ENCODE results near the gene JARID2. TPM values are rescaled to one million over a fixed set of nuclear protein-coding genes. Genes with fewer than 3 reads are reported as not detected.

The JARID2 gene
- total and polyA plus RNA-seq, 2 of the 4 experiments (the other 2 are of a cell fraction), result 9.6 to 12.9 TPM

DNA sequence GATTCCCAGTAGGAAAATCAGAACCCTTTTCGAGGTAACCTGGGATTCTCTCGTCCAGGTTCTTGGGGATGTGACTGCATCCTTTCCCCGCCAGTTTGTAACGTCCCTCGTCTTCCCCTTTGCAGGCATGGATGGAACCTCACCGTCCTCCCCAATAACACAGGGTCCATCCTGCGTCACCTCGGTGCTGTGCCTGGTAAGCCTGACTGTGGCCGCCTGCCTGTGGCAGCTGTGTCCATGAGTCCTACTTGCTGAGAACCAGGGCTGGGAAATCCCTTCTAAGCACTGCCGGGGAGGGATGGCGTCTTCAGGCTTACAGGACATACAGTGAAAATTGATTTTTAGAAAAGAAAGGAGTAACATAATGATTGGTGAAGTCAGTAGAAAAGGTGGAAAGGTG lies 261.4 kb downstream of the JARID2 start:
- DNase-seq (no peak), ATAC-seq (ENCODE audit: low read depth) (no peak)
- no peak overlapping the region for H2BK20ac ChIP-seq (ENCODE audit: low read depth, low read length)
- H3K23ac ChIP-seq (ENCODE audit: low read depth, low read length), result no peak overlapping the region
- no peak overlapping the region for H2BK120ac ChIP-seq (ENCODE audit: low read depth, low read length)
- no peak overlapping the region for H3K27ac ChIP-seq (ENCODE audit: insufficient read depth, low read length)
- no peak overlapping the region for H2AK5ac ChIP-seq (ENCODE audit: low read depth, low read length)
- POLR2A ChIA-PET (ENCODE audit: unreplicated experiment), result no interaction called here
- H3K27me3 ChIP-seq (ENCODE audit: control insufficient read depth, insufficient read depth, low read length), result no peaks in the 10 kb centered on the region
- H2AK9ac ChIP-seq (replicated peaks; ENCODE audit: low read depth, low read length, poor library complexity), result no peak overlapping the region
- no peaks in the 10 kb centered on the region for H3K9me3 ChIP-seq (ENCODE audit: control insufficient read depth, insufficient read depth, low read length)
- H3K79me1 ChIP-seq (ENCODE audit: low read depth in 1 of 2, low read length in 2 of 2), result peaks cover 27 to 92% of the 10 kb centered on the region in 2 experiments
- H2BK15ac ChIP-seq (ENCODE audit: low read depth, low read length), result no peak overlapping the region; the same call in 2 of the 3 replicates
- peaks cover 51% of the 10 kb centered on the region; the same call in 1 of the 2 replicates for H3K36me3 ChIP-seq (ENCODE audit: control insufficient read depth, insufficient read depth, low read length)
- BruUV-seq (replicated peaks), result no TSS peak
- H3K4me2 ChIP-seq (ENCODE audit: low read depth, low read length), result no peak overlapping the region
- H3K14ac ChIP-seq (replicated peaks; ENCODE audit: low read depth, low read length), result no peak overlapping the region
- H4K5ac ChIP-seq (ENCODE audit: low read depth, low read length), result no peak overlapping the region
- H3K18ac ChIP-seq (ENCODE audit: low read depth, low read length), result no peak overlapping the region
- H3K4me3 ChIP-seq (ENCODE audit: insufficient read depth, low read depth, low read length), result no peak overlapping the region
- no peak overlapping the region for H4K8ac ChIP-seq (ENCODE audit: low read depth in 2 of 2, low read length in 2 of 2)
- H3K4ac ChIP-seq (ENCODE audit: low read depth, low read length), result no peak overlapping the region
- H4K91ac ChIP-seq (ENCODE audit: insufficient read depth, low read depth, low read length), result no peak overlapping the region
- CTCF ChIA-PET, result no interaction called here
- WGBS, 2 experiments (ENCODE audit: extremely low coverage in 2 of 2, insufficient read length in 1 of 2), result 97% methylated on average over 5 of the region's 11 CpGs; no CpG with 5 or more reads in 1 of the 2 experiments
- H2BK5ac ChIP-seq (ENCODE audit: low read depth, low read length, poor library complexity, severe bottlenecking), result no peak overlapping the region
- intact Hi-C loops (cut with micrococcal nuclease) (loop anchor here (5.0 kb wide), 1 partner anchor 115 kb away; no protein-coding TSS in a partner anchor), in situ Hi-C loops (cut with MboI; ENCODE audit: low sequenced_read_pairs) (no loop called here), dilution Hi-C loops (cut with HindIII; ENCODE audit: low sequenced_read_pairs, unreplicated experiment) (no loop called here)
- no peak for TF ChIP-seq MAFK (IDR thresholded peaks at IDR 0.05; ENCODE audit: low read depth, low read length)
- no peak for TF ChIP-seq NFE2L2 (IDR thresholded peaks at IDR 0.05; ENCODE audit: low read depth, low read length)
- H3K9me1 ChIP-seq (ENCODE audit: insufficient read depth, low read length), result peaks cover 41% of the 10 kb centered on the region
- no peak overlapping the region for H3K56ac ChIP-seq (ENCODE audit: extremely low read depth, insufficient read depth, low read length)
- H4K20me1 ChIP-seq (ENCODE audit: insufficient read depth, low read length), result peaks cover 84% of the 10 kb centered on the region
- H3K9ac ChIP-seq (ENCODE audit: low read depth, low read length), result no peak overlapping the region
- peaks cover 35% of the 10 kb centered on the region for H3K4me1 ChIP-seq (ENCODE audit: control insufficient read depth, insufficient read depth, low read length)
- no peak overlapping the region for H2AFZ ChIP-seq (replicated peaks; ENCODE audit: low read length, poor library complexity)
